Osteocyte (in vitro differentiated cells): ENCODE results near the gene TMC2. TPM values are rescaled to one million over a fixed set of nuclear protein-coding genes. Genes with fewer than 3 reads are reported as not detected.

ENCODE experiments used
- DNase-seq: peaks from one replicate; pipeline ENCODE4 v3.0.0; 2021; ENCODE audit warnings: mixed read lengths; ENCODE audit not compliant: unreplicated experiment; ENCODE audit errors: extremely low spot score
- H3K27ac Mint-ChIP-seq: one replicate; pipeline ENCODE4 v1.8.0; 2021; ENCODE audit warnings: mild to moderate bottlenecking, mixed read lengths; ENCODE audit not compliant: unreplicated experiment
- H3K27me3 Mint-ChIP-seq: one replicate; pipeline ENCODE4 v1.8.0; 2021; ENCODE audit warnings: mixed read lengths; ENCODE audit not compliant: unreplicated experiment
- H3K36me3 Mint-ChIP-seq: one replicate; pipeline ENCODE4 v1.8.0; 2021; ENCODE audit warnings: mixed read lengths; ENCODE audit not compliant: unreplicated experiment
- H3K4me1 Mint-ChIP-seq: one replicate; pipeline ENCODE4 v1.8.0; 2021; ENCODE audit warnings: mixed read lengths; ENCODE audit not compliant: unreplicated experiment
- H3K4me3 Mint-ChIP-seq: one replicate; pipeline ENCODE4 v1.8.0; 2021; ENCODE audit warnings: mild to moderate bottlenecking, moderate library complexity, mixed read lengths; ENCODE audit not compliant: unreplicated experiment
- H3K9me3 Mint-ChIP-seq: one replicate; pipeline ENCODE4 v1.8.0; 2021; ENCODE audit warnings: mixed read lengths; ENCODE audit not compliant: unreplicated experiment
- total RNA-seq: library from RNA; stranded (reverse); gene quantifications from 2 replicates; pipeline ENCODE4 v1.2.1, GENCODE V29; 2021
- TF ChIP-seq, protein P1 (sequence below): fragments of 200-600 bp; sonication (generic); IDR thresholded peaks from 2 replicates; pipeline ENCODE4 v1.5.0; 2021; ENCODE audit warnings: antibody characterized with exemption, mild to moderate bottlenecking, moderate library complexity

The TMC2 gene
- total RNA-seq, 1 donor from 2014 or later, result not detected

DNA sequence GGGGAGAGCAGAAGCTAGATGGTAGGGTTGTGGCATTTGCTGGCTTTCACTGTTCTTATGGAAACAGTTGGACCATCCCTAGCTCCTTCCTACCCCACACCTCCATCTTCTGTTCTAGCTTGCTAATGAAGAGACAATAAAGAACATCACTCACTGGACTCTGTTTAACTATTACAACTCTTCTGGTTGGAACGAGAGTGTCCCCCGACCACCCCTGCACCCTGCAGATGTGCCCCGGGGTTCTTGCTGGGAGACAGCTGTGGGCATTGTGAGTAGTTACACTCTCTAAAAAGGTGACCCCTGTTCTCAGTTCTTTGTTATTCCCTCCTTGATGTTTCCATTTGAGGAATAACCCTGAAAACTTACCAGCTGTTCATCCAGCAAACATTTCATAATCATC lies 75.7 kb downstream of the TMC2 start:
- peaks cover 44% of the 10 kb centered on the region for H3K27me3 Mint-ChIP-seq
- peaks cover 3% of the 10 kb centered on the region for H3K36me3 Mint-ChIP-seq
- no peaks in the 10 kb centered on the region for H3K4me1 Mint-ChIP-seq
- H3K27ac Mint-ChIP-seq, result no peak overlapping the region
- TF ChIP-seq, protein P1, sequence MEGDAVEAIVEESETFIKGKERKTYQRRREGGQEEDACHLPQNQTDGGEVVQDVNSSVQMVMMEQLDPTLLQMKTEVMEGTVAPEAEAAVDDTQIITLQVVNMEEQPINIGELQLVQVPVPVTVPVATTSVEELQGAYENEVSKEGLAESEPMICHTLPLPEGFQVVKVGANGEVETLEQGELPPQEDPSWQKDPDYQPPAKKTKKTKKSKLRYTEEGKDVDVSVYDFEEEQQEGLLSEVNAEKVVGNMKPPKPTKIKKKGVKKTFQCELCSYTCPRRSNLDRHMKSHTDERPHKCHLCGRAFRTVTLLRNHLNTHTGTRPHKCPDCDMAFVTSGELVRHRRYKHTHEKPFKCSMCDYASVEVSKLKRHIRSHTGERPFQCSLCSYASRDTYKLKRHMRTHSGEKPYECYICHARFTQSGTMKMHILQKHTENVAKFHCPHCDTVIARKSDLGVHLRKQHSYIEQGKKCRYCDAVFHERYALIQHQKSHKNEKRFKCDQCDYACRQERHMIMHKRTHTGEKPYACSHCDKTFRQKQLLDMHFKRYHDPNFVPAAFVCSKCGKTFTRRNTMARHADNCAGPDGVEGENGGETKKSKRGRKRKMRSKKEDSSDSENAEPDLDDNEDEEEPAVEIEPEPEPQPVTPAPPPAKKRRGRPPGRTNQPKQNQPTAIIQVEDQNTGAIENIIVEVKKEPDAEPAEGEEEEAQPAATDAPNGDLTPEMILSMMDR, result no peak
- DNase-seq, result no peak
- peaks cover 5% of the 10 kb centered on the region for H3K9me3 Mint-ChIP-seq
- H3K4me3 Mint-ChIP-seq, result no peak overlapping the region

DNA sequence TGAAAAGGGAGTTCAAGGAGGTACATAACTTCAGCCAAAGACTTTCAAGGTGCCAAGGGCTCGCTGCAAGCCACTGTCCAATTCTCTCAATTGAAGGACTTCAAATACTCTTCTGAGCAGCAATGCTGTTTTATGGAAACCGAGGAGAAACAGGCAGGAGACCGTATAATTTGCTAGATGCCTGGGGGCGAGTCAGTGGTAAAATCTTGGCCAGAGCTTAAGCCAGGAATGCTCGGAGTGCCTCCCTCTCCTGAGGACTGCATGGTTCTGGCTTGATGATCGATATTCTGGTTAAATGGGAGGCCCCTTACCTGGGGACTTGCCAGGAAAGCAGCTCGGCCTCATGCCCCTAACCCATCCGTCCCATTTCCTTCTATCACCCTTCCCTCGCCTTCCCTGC lies 80.3 kb downstream of the TMC2 start:
- H3K4me1 Mint-ChIP-seq, result no peaks in the 10 kb centered on the region
- peaks cover 5% of the 10 kb centered on the region for H3K9me3 Mint-ChIP-seq
- TF ChIP-seq, protein P1, result no peak
- H3K36me3 Mint-ChIP-seq, result no peaks in the 10 kb centered on the region
- H3K4me3 Mint-ChIP-seq, result no peak overlapping the region
- DNase-seq, result no peak
- peaks cover 46% of the 10 kb centered on the region for H3K27me3 Mint-ChIP-seq
- H3K27ac Mint-ChIP-seq, result no peak overlapping the region

DNA sequence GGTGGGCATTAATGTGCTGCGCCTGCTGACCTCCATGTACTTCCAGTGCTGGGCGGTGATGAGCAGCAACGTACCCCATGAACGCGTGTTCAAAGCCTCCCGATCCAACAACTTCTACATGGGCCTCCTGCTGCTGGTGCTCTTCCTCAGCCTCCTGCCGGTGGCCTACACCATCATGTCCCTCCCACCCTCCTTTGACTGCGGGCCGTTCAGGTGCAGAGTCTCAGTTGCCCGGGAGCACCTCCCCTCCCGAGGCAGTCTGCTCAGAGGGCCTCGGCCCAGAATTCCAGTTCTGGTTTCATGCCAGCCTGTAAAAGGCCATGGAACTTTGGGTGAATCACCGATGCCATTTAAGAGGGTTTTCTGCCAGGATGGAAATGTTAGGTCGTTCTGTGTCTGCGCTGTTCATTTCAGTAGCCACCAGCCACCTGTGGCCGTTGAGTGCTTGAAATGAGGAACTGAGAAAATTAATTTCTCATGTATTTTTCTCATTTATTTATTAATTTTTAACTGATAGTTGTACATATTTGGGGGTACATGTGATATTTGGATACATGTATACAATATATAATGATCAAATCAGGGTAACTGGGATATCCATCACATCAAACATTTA lies 80.8 kb downstream of the TMC2 start:
- no peak for DNase-seq
- H3K36me3 Mint-ChIP-seq, result no peaks in the 10 kb centered on the region
- H3K4me3 Mint-ChIP-seq, result no peak overlapping the region
- H3K9me3 Mint-ChIP-seq, result peaks cover 5% of the 10 kb centered on the region
- peaks cover 42% of the 10 kb centered on the region for H3K27me3 Mint-ChIP-seq
- H3K4me1 Mint-ChIP-seq, result no peaks in the 10 kb centered on the region
- no peak overlapping the region for H3K27ac Mint-ChIP-seq
- TF ChIP-seq, protein P1, result no peak

DNA sequence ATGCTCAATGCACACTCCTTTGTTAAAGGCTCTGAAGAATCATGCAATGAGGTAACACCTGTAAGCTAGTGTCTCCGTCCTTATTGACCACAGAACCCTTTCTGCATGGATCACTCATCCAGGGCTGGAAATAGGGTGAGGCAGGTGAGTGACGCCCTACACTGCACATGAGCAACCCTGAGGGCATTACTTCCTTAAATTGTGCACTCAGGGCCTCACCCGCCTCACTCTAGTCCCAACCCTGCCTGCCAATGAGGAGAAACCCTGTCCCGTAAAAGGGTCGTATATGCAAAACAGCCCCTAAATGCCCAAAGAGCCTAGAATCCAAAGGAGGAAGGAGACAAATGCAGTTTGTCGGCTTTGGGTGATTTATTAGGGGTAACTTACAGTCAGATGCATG lies 82.4 kb downstream of the TMC2 start:
- no peak overlapping the region for H3K27ac Mint-ChIP-seq
- TF ChIP-seq, protein P1, result no peak
- no peaks in the 10 kb centered on the region for H3K36me3 Mint-ChIP-seq
- H3K4me1 Mint-ChIP-seq, result no peaks in the 10 kb centered on the region
- H3K27me3 Mint-ChIP-seq, result peaks cover 36% of the 10 kb centered on the region
- no peak overlapping the region for H3K4me3 Mint-ChIP-seq
- H3K9me3 Mint-ChIP-seq, result peaks cover 5% of the 10 kb centered on the region
- no peak for DNase-seq

DNA sequence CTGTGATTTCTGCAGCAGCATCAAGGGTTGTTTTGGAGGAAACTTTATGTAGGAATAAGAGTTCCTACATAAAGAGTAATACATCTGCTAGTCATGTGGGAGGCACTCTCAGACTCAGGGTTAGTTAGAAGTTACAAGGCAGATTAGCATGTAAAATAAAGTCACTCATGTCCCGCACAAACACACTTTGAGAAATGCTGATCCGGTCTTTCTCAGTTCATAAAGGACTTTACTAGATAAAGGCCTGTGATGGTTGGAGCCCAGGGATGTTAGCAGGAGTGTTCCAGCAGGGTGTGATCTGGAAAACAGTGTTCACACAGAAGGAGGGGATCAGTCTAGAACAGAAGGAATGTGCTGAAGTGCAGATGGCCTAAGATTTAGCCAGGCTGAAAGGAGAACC lies 83.0 kb downstream of the TMC2 start:
- H3K27me3 Mint-ChIP-seq, result peaks cover 40% of the 10 kb centered on the region
- H3K4me3 Mint-ChIP-seq, result no peak overlapping the region
- no peaks in the 10 kb centered on the region for H3K36me3 Mint-ChIP-seq
- no peak for DNase-seq
- H3K4me1 Mint-ChIP-seq, result no peaks in the 10 kb centered on the region
- TF ChIP-seq, protein P1, result no peak
- peaks cover 5% of the 10 kb centered on the region for H3K9me3 Mint-ChIP-seq
- H3K27ac Mint-ChIP-seq, result no peak overlapping the region
